Endothelial cell of hepatic sinusoid (primary cell): ENCODE measurements around the gene PRKAR1B.

Experiments
- in situ Hi-C: cut with HindIII; loops from 2 replicates; pipeline ENCODE4 v1.10.0; 2017; ENCODE audit warnings: low sequenced_read_pairs

PRKAR1B gene

DNA sequence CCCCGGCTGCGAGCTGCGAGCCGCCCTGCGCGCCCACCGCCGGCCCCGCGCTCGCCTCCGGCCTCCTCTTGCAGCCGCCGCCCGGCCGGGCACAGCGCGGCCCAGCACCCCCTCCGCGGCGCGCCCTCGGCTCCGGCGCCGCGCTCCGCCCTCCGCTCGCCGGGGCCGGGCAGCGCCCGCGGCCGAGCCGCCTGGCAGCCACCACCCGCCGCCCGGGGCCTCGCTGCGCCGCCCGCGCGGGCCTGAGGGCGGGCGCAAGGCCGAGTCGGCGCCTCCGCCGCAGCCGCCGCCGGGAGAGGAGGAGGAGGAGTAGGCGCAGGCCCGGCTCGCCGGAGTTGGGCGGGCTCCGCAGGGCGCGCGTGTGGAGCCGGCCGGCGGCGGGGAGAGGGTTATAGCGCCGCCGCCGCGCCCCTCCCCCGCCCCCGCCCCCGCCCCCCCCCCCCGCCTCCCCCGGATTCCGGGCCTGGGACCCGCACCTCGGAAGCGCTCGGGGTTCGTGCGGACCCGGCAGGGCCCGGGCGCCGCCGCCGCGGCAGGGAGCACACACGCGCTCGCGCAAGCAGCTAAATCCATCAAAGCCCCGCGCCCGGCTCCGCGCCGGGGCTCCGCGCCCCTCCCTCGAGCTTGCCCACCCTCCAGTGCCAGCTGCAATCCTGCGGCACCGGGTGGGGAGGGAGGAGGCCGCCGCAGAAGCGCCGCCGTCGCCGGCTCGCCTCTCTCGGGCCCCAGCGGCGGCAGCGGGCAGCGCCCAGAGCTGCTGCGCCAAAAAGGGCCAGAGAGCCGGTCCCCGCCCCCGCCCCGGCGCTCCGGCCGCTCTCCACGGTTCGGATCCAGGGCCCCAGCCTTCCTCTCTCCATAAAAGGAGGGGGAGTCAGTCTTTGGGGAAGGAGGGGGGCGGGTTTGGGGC is 207.3 kb downstream of the PRKAR1B start, which contains the start of gene PDGFA:
TSS of gene PDGFA (minus strand) at position 363 of the 907 bp plus-strand sequence. CDS start 845 bp downstream, outside the sequence.
- in situ Hi-C loops = no loop called here

DNA sequence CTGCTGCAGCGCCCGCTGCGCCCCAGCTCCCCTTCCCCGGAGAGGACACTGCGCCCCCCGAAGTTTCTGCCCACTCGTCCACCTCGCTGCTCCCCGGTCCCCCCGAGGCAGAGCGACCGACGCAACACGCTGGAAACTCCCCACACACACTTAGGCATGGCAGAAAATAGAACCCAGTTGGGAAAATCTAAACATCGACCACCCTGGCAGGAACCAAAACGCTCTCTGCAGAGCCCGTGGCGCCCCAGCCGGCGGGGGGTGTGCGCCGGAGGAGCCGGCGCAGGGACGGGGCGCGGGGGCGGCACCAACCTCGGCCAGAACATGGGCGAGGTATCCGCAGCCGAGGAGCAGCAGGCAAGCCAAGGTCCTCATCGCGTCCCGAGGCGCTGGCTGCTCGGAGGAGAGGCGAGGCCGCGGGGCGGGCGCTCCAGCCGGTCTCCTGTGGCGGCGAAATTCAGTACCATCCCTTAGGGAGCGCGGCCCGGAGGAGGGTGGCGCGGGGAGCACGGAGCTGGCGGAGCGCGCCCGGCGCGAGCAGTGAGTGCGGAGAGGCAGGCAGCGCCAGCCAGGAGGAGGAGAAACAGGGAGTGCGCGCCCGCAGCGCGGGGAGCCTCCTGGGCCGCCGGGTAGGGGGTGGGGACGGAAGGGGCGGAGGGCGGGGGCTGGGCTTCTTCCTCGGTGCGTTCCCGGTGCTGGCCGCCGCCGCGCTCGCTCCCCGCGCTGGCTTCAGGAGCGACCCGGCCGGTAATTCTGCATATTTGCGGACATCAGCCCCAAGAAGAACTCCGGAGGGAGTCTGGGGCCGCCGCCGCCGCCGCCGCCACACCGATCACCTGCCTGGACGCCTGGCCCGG is 208.2 kb downstream of the PRKAR1B start:
- in situ Hi-C loops = no loop called here

- in situ Hi-C loops = no loop called here
These were observed 209.1 kb downstream of the PRKAR1B start for GRCh38 chr7:517774-518629.

GRCh38 chr7:516606-517456 is 210.2 kb downstream of the PRKAR1B start:
- in situ Hi-C loops = no loop called here

DNA sequence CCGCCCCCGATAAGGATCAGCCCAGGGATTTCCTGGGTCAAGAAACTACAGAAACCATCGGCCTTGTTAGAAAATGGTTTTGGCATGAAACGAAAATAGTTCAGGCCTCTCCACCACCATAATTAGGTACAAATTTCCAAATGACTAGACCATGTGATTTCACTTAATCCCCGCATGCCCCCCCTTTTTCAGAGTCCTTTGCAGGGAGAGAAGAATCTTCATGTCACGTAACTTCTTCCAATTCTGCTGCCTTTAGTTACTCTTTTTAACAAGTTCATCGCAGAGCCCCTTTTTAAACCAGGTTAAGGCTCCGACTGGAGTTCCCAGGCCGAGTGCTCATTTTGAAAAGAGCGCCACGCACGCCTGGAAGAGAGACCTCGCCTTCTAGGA is 210.9 kb downstream of the PRKAR1B start:
- in situ Hi-C loops = no loop called here

DNA sequence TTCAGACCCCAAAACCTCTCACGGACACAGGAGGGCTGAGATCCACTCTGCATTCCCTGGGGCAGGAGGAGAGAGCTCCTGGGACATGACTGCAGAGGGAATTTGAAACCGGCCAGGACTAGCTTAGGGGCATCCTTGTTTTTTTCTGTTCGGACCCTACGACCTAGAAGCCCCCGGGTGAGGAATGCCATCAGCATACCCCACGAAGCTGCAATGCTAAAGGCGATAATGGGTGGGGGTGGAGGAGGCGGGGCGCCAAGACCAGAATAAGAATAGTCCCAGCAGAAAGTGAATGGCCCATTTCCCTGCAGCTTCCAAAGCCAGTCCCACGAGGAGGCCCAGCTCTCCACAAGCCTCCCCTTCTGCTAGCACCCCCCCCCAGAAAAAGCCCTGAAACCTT is 211.5 kb downstream of the PRKAR1B start:
- in situ Hi-C loops = no loop called here

GRCh38 chr7:514651-515598 is 212.2 kb downstream of the PRKAR1B start:
- in situ Hi-C loops = no loop called here

DNA sequence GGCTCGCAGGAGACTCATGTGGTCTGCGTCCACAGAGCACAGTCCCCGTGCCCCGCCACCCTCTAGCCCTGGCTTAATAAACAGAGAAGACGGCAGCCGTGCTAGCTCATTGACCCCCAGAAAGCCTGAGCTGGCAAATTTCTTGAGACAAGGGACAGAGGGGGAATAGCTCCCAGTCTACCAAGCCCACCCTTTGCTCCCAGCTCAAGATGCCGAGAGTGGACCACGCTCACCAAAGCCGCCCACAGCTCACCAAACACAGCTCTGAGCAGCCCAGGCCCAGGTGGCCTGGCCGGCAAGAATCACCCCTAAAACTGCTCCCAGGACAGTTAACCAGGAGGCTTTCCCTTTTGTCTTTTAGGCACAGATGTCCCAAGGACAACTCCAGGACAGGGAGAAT is 212.8 kb downstream of the PRKAR1B start:
- in situ Hi-C loops = no loop called here

- in situ Hi-C loops = no loop called here
These were observed 213.4 kb downstream of the PRKAR1B start for GRCh38 chr7:513521-514166.

GRCh38 chr7:512541-513311 is 214.4 kb downstream of the PRKAR1B start:
- in situ Hi-C loops = no loop called here

- in situ Hi-C loops = no loop called here
These were observed 215.0 kb downstream of the PRKAR1B start for GRCh38 chr7:512146-512510.

DNA sequence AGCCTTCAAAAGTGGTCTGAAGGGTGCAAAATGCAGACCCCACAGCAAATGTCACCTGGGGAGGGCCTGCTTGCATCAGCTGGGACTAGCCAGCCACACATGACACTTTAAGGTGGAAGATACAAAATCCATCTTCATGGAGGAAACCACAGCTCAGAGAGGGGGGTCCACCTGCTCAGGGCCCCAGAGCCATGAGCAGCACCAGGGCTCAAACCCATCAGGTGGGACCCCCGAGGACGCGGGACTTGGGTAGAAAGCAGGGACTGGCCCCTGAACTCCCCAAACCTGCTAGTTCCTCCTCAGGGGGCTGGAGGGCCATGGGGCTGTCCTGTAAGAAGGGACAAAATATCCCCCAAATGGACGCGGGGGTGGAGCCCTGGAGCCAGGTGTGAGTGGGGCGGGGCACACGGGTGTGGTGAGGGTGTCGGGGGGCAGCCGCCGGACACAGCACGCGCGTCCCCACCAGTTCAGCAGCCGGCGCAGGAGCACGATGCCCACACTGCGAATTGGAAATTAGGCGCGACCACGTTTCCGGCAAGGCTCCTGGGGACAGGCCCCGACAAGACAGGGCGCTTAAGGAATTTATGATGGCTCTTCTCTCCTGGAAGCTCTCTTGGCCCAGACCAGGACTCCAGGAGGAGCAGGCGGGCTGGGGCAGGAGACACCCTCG is 215.5 kb downstream of the PRKAR1B start:
- in situ Hi-C loops = no loop called here

- in situ Hi-C loops = no loop called here
These were observed 216.2 kb downstream of the PRKAR1B start for GRCh38 chr7:510782-511281.

- in situ Hi-C loops = no loop called here
These were observed 217.0 kb downstream of the PRKAR1B start for GRCh38 chr7:510131-510481.

DNA sequence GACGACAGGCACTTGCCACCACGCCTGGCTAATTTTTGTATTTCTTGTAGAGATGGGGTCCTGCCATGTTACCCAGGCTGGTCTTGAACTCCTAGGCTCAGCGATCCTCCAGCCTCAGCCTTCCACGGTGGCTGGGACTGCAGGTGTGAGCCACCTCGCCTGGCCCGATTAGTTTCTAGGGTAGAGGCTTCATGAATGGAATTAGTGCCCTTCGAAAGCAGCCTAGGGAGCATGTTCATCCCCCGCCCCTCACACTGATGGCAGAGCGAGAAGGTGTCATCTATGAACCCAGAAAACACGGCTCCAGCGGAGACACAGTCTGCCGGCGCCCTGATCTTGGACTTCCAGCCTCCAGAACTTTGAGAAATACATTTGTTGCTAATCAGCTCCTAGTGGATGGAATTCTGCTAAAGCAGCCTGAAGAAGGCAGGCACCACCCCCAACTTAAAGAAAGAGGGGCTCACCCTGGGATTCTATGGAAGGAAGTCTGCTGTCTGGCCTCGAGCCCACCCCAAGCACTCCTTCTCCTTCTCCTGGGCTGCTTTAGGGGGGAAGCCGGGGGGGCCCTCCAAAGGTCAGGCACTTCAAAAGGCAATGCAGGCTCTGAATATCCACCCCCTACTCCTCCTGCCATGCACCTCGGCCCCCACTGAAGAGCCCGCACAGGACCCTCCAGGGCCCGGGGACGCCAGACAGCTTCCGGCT is 217.5 kb downstream of the PRKAR1B start:
- in situ Hi-C loops = no loop called here

DNA sequence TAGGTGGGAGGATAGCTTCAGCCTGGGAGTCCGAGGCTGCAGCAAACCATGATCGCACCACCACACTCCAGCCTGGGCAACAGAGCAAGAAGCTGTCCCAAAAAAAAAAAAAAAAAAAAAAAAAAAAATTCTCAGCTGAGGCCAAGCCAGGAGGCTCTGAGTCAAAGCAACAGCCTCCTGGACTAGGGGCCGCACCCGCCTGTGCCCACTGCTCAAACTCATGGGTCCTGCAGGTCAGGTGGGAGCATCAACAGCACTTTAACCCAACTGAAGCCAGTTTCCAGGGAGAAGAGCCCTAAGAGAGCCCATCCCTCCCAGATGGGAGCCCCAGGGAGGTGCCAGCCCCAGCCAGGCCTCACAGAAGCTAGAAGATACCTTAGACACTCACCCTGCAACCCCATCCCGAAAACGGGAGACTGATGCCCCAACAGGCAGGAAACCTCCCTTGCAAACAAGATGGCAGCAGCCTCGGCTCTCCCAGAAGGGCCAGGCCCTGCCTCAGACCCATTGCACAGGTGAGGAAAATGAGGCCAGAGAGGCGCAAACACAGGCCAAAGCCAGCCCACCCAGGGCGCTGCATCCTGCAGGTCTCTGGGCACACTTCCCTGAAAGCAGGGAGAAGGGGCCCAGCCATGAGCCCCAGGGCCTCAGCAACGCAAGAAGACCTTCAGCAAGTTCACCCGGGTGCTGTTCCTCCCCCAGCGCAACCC is 218.5 kb downstream of the PRKAR1B start:
- in situ Hi-C loops = no loop called here
